Right atrium auricular region (tissue), 2 donors: Measurements from ENCODE around the gene NCKAP5L. TPM values are rescaled to one million over a fixed set of nuclear protein-coding genes. Genes with fewer than 3 reads are reported as not detected.
A peak's percentile ranks its signal among the peaks of the same experiment; 100 is the strongest.
"Not testable (repeated sequence)": the region's sequence is repeated elsewhere in the genome, so short reads cannot be mapped to it uniquely, and the experiment has no call there.

ENCODE experiments used
- DNase-seq: peaks from one replicate; pipeline ENCODE4 v3.0.0-alpha.2; 2019; ENCODE audit warnings: low spot score
- H3K27ac ChIP-seq, 2 donors: fragments of 200-600 bp; sonication (generic); 1 replicate in 1 of 2; 2 replicates in 1 of 2; pipeline ENCODE4 v1.5.1; 2016 to 2019
- H3K27me3 ChIP-seq, 2 donors: fragments of 200-600 bp; sonication (generic); one replicate each; pipeline versions ENCODE4 v1.5.1 to v1.6.0; 2017 to 2019
- H3K36me3 ChIP-seq: fragments of 200-600 bp; sonication (generic); one replicate; pipeline ENCODE4 v1.5.1; 2016
- H3K4me1 ChIP-seq, 2 donors: fragments of 200-600 bp; sonication (generic); one replicate each; pipeline versions ENCODE4 v1.5.1 to v1.6.0; 2017 to 2019
- H3K4me3 ChIP-seq, 2 donors: fragments of 200-600 bp; sonication (generic); 1 replicate in 1 of 2; 2 replicates in 1 of 2; pipeline ENCODE4 v1.5.1; 2017 to 2019; ENCODE audit warnings: mild to moderate bottlenecking in 1 of 2, moderate library complexity in 1 of 2
- H3K9me3 ChIP-seq, 2 donors: fragments of 200-600 bp; sonication (generic); one replicate each; pipeline ENCODE4 v1.5.1; 2019
- CTCF ChIP-seq, 2 donors: fragments of 200-600 bp; sonication (generic); IDR thresholded peaks; one replicate each; pipeline ENCODE4 v1.5.1; 2019; ENCODE audit warnings: antibody characterized with exemption in 2 of 2
- total RNA-seq, 2 donors: library from RNA; depleted of rRNA; stranded (reverse); fragments of >200 nt; gene quantifications; one replicate each; pipeline ENCODE4 v1.1.0, GENCODE V29; 2016

The NCKAP5L gene
- total RNA-seq, 2 donors from 2014 or later: 18.6 to 18.7 TPM

DNA sequence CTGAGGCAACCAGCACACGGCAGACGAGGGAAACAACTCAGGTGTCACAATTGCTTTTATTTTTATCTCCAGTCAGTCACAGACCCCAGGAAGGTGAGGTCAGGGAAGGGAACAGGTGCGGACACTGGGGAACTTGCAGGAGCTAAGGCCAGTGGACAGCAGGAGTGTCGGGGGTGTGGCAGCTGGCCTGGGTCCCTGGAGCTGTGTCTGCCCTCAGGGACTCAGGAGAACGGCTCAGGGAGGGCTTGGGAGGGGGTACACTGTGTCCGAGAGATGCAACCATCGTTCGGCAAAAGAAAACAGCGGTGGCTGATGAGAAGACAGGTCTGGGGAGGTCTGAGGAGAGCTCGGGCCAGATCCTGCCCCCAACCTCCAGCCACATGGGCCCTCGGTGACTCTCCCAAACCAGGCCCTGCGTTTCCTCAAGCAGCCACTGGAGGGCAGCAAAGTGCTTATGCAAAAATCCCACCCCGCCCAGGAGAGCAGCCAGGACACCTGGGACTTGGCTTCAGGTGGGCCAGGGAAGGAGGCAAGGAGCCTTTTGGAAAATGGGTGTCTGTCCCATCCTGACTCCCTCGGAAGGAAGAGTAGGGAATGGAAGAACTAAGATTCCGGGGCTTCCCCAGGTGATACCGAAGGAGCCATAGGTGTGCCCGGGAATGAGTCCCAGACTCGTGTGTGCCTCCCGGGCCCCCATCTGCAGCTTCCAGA lies 38.8 kb upstream of the NCKAP5L start:
- Histone ChIP-seq H3K4me1 (peaks cover 7 to 35% of the 10 kb centered on the region in 2 donors), H3K36me3 (no peaks in the 10 kb centered on the region), H3K27ac (no peak overlapping the region), H3K4me3 (no peak overlapping the region), H3K27me3 (no peaks in the 10 kb centered on the region), H3K9me3 (no peaks in the 10 kb centered on the region)
- TF ChIP-seq CTCF (IDR thresholded peaks at IDR 0.05): peak; percentile 92 to 99
- DNase-seq: peak; percentile 83

DNA sequence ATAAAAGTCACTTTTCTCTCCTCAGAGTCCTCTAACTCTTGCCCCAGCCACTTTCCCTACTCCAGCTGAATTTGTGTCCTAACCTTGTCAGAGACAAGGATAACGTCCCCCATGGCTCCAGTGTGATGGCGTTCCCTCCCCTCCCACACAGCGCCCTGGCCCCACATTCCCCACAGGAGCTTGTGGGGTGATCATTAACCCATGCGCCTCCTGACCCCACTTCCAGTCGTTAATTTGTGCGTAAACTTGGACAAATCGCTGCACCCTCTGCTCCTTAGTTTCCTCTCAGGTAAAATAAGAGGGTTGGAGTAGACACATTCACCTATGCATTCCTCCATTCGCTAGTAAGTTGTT lies 37.5 kb upstream of the NCKAP5L start:
- Histone ChIP-seq H3K27me3 (no peaks in the 10 kb centered on the region), H3K4me1 (peaks cover 7 to 35% of the 10 kb centered on the region in 2 donors), H3K9me3 (no peaks in the 10 kb centered on the region), H3K27ac (no peak overlapping the region), H3K4me3 (no peak overlapping the region), H3K36me3 (no peaks in the 10 kb centered on the region)
- no peak for DNase-seq
- TF ChIP-seq CTCF (IDR thresholded peaks at IDR 0.05): no peak

DNA sequence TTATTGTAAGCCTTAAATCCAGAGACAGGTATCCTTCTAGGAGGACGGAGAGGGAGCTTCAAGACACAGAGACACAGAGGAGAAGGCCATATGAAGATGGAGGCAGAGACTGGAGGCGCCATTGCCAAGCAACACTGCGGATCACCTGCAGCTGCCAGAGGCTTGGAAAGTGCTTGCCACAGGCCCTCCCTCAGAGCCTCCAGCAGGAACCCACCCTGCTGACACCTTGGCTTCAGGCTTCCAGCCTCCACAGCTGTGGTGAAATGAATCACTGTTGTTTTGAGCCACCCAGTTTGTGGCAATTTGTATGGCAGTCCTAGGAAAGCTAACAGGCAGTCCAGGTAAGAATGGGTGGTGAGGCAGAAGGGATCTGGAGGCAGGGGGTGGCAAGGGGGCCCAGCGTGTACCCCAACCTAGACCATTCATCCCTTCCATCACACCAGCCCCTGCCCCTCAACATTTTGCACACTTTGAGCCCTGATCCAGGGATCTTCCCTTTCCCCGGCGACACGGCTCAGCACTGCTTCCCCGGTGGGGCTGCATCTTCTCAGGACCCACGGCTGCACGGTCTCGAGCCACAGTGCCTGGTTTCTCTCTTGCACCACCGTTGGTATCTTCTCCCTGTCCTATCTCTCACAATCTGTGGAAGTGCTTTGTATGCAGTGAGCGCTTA lies 37.0 kb upstream of the NCKAP5L start:
- no peaks in the 10 kb centered on the region for H3K9me3 ChIP-seq
- H3K4me1 ChIP-seq: peaks cover 7 to 31% of the 10 kb centered on the region in 2 donors
- H3K4me3 ChIP-seq: no peak overlapping the region
- no peaks in the 10 kb centered on the region for H3K27me3 ChIP-seq
- no peak for TF ChIP-seq CTCF (IDR thresholded peaks at IDR 0.05)
- no peak for DNase-seq
- H3K27ac ChIP-seq: no peak overlapping the region
- H3K36me3 ChIP-seq: no peaks in the 10 kb centered on the region

DNA sequence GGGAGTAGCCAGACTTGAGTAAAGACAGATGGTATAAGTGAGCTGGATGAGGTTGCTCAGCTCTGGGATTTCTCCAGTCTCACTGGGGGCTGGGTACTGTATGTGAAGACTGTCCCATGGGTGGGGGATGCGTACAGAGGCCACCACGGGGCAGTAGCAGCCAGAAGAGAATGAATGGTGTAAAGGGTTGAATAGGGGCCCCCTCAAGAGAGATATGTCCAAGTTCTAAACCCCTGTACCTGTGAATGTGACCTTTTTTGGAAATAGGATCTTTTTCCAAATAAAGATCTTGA lies 36.5 kb upstream of the NCKAP5L start:
- no peak overlapping the region for H3K27ac ChIP-seq
- no peaks in the 10 kb centered on the region for H3K36me3 ChIP-seq
- peaks cover 3 to 26% of the 10 kb centered on the region in 2 donors for H3K4me1 ChIP-seq
- H3K9me3 ChIP-seq: no peaks in the 10 kb centered on the region
- H3K4me3 ChIP-seq: no peak overlapping the region
- no peaks in the 10 kb centered on the region for H3K27me3 ChIP-seq
- no peak for DNase-seq
- no peak for TF ChIP-seq CTCF (IDR thresholded peaks at IDR 0.05)

GRCh38 chr12:49863946-49864797 lies 36.0 kb upstream of the NCKAP5L start:
- H3K4me1 ChIP-seq: peaks cover 0 to 21% of the 10 kb centered on the region in 2 donors
- no peaks in the 10 kb centered on the region for H3K36me3 ChIP-seq
- H3K4me3 ChIP-seq: no peak overlapping the region
- no peaks in the 10 kb centered on the region for H3K9me3 ChIP-seq
- no peaks in the 10 kb centered on the region for H3K27me3 ChIP-seq
- no peak for DNase-seq
- no peak overlapping the region for H3K27ac ChIP-seq
- TF ChIP-seq CTCF (IDR thresholded peaks at IDR 0.05): no peak

DNA sequence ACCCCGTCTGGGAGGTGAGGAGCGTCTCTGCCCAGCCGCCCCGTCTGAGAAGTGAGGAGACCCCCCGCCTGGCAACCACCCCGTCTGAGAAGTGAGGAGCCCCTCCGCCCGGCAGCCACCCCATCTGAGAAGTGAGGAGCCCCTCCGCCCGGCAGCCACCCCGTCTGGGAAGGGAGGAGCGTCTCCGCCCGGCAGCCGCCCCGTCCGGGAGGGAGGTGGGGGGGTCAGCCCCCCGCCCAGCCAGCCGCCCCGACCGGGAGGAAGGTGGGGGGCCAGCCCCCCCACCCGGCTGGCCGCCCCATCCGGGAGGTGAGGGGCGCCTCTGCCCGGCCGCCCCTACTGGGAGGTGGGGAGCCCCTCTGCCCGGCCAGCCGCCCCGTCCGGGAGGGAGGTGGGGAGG lies 32.7 kb upstream of the NCKAP5L start:
- not testable (repeated sequence) for H3K27me3 ChIP-seq, H3K4me1 ChIP-seq, DNase-seq, H3K36me3 ChIP-seq, H3K4me3 ChIP-seq, H3K9me3 ChIP-seq, H3K27ac ChIP-seq

DNA sequence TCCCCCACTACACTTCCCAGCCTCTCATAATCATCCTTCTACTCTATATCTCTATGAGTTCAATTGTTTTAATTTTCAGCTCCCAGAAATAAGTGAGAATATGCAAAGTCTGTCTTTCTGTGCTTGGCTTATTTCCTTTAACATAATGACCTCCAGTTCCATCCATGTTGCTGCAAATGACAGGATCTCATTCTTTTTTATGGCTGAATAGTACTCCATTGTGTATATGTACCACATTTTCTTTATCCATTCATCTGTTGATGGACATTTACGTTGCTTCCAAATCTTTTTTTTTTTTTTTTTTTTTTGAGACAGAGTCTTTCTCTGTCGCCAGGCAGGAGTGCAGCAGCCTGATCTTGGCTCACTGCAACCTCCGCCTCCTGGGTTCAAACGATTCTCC lies 27.7 kb upstream of the NCKAP5L start:
- H3K4me3 ChIP-seq, DNase-seq, H3K36me3 ChIP-seq, H3K27me3 ChIP-seq, H3K4me1 ChIP-seq, H3K27ac ChIP-seq, H3K9me3 ChIP-seq: not testable (repeated sequence)
